ENCODE measurements around the gene LRP1B. TPM values are rescaled to one million over a fixed set of nuclear protein-coding genes. Genes with fewer than 3 reads are reported as not detected.
"Not testable (repeated sequence)": the region's sequence is repeated elsewhere in the genome, so short reads cannot be mapped to it uniquely, and the experiment has no call there.

LRP1B gene
- total RNA-seq, 4 donors from 2014 or later = 37.1 to 82.7 (median 50.9) TPM

GRCh38 chr2:140436936-140437335, 1693.9 kb downstream of the LRP1B start:
- Histone ChIP-seq H3K4me3 (replicated peaks in 1 of 3) (no peak overlapping the region), H3K4me1 (no peaks in the 10 kb centered on the region), H3K9me3 (no peaks in the 10 kb centered on the region), H3K36me3 (no peaks in the 10 kb centered on the region), H3K27me3 (no peaks in the 10 kb centered on the region), H3K27ac (no peak overlapping the region)
- intact Hi-C loops (cut with DNase I) = no loop called here
- WGBS, 2 donors = 61 to 71% methylated on average over 5 of the region's 5 CpGs
- no peak for DNase-seq
- TF ChIP-seq CTCF (IDR thresholded peaks at IDR 0.05) = no peak
- no peak for TF ChIP-seq POLR2A (IDR thresholded peaks at IDR 0.05)

- H3K27ac ChIP-seq; H3K4me1 ChIP-seq; H3K4me3 ChIP-seq (replicated peaks in 1 of 3); DNase-seq; intact Hi-C loops (cut with DNase I); H3K9me3 ChIP-seq; H3K27me3 ChIP-seq; H3K36me3 ChIP-seq: not testable (repeated sequence)
- WGBS, 2 donors = 83 to 84% methylated on average over 18 of the region's 18 CpGs
Measured at GRCh38 chr2:140427033-140427432, 1703.8 kb downstream of the LRP1B start.

GRCh38 chr2:140424471-140424870, 1706.3 kb downstream of the LRP1B start:
- Histone ChIP-seq H3K4me3 (replicated peaks in 1 of 3) (no peak overlapping the region), H3K27ac (no peak overlapping the region), H3K9me3 (no peaks in the 10 kb centered on the region), H3K4me1 (no peaks in the 10 kb centered on the region), H3K27me3 (no peaks in the 10 kb centered on the region), H3K36me3 (no peaks in the 10 kb centered on the region)
- WGBS, 2 donors = 86 to 92% methylated on average over 2 of the region's 2 CpGs
- intact Hi-C loops (cut with DNase I) = no loop called here
- TF ChIP-seq POLR2A (IDR thresholded peaks at IDR 0.05) (no peak), CTCF (IDR thresholded peaks at IDR 0.05) (no peak)
- DNase-seq = no peak

GRCh38 chr2:140422759-140423158, 1708.1 kb downstream of the LRP1B start:
- Histone ChIP-seq H3K4me3 (replicated peaks in 1 of 3) (no peak overlapping the region), H3K27me3 (no peaks in the 10 kb centered on the region), H3K4me1 (no peaks in the 10 kb centered on the region), H3K9me3 (no peaks in the 10 kb centered on the region), H3K27ac (no peak overlapping the region), H3K36me3 (no peaks in the 10 kb centered on the region)
- 91 to 92% methylated on average over 7 of the region's 7 CpGs for WGBS, 2 donors
- TF ChIP-seq CTCF (IDR thresholded peaks at IDR 0.05) = no peak
- no peak for TF ChIP-seq POLR2A (IDR thresholded peaks at IDR 0.05)
- intact Hi-C loops (cut with DNase I) = no loop called here
- no peak for DNase-seq

GRCh38 chr2:140417504-140417903, 1713.3 kb downstream of the LRP1B start:
- no peaks in the 10 kb centered on the region for H3K36me3 ChIP-seq
- TF ChIP-seq POLR2A (IDR thresholded peaks at IDR 0.05) (no peak), CTCF (IDR thresholded peaks at IDR 0.05) (no peak)
- H3K27ac ChIP-seq = no peak overlapping the region
- no peak for DNase-seq
- H3K4me1 ChIP-seq = no peaks in the 10 kb centered on the region
- H3K27me3 ChIP-seq = no peaks in the 10 kb centered on the region
- H3K9me3 ChIP-seq = no peaks in the 10 kb centered on the region
- WGBS, 2 donors = 84 to 86% methylated on average over 3 of the region's 3 CpGs
- intact Hi-C loops (cut with DNase I) = no loop called here
- H3K4me3 ChIP-seq (replicated peaks in 1 of 3) = no peak overlapping the region

- Histone ChIP-seq H3K4me3 (replicated peaks in 1 of 3) (no peak overlapping the region), H3K9me3 (no peaks in the 10 kb centered on the region), H3K4me1 (no peaks in the 10 kb centered on the region), H3K27me3 (no peaks in the 10 kb centered on the region), H3K27ac (no peak overlapping the region), H3K36me3 (no peaks in the 10 kb centered on the region)
- intact Hi-C loops (cut with DNase I) = no loop called here
- TF ChIP-seq CTCF (IDR thresholded peaks at IDR 0.05) (no peak), POLR2A (IDR thresholded peaks at IDR 0.05) (no peak)
- WGBS, 2 donors = 90 to 100% methylated on average over 1 of the region's 1 CpG
- no peak for DNase-seq
Measured at GRCh38 chr2:140416577-140416976, 1714.2 kb downstream of the LRP1B start.

- H3K9me3 ChIP-seq; H3K4me1 ChIP-seq; H3K36me3 ChIP-seq; intact Hi-C loops (cut with DNase I); H3K27ac ChIP-seq; DNase-seq; H3K27me3 ChIP-seq; H3K4me3 ChIP-seq (replicated peaks in 1 of 3): not testable (repeated sequence)
- WGBS, 2 donors = 63 to 69% methylated on average over 4 of the region's 4 CpGs
Measured at GRCh38 chr2:140415035-140415434, 1715.8 kb downstream of the LRP1B start.

All from thyroid gland (tissue), 4 donors.